Smooth muscle cell (in vitro differentiated cells): ENCODE data around the gene CTNNBIP1. TPM values are rescaled to one million over a fixed set of nuclear protein-coding genes. Genes with fewer than 3 reads are reported as not detected.

ENCODE experiments used
- DNase-seq: peaks from one replicate; lab custom pipeline; 2025; ENCODE audit not compliant: unreplicated experiment; lab: John Stamatoyannopoulos, UW
- H2AFZ ChIP-seq: fragments of 200-600 bp; sonication (generic); 2 replicates; pipeline ENCODE4 v1.6.0; 2016; ENCODE audit warnings: antibody characterized with exemption, low read depth, mild to moderate bottlenecking
- H3F3A ChIP-seq: fragments of 200-600 bp; sonication (generic); 2 replicates; pipeline ENCODE4 v1.6.0; 2017; ENCODE audit warnings: antibody characterized with exemption, low read depth
- H3K27ac ChIP-seq: fragments of 200-600 bp; sonication (generic); 2 replicates; pipeline ENCODE4 v1.5.1; 2016; ENCODE audit warnings: low read depth, mild to moderate bottlenecking
- H3K27me3 ChIP-seq: fragments of 200-600 bp; sonication (generic); 2 replicates; pipeline ENCODE4 v1.6.1; 2016; ENCODE audit warnings: low read depth, mild to moderate bottlenecking
- H3K36me3 ChIP-seq: fragments of 200-600 bp; sonication (generic); 2 replicates; pipeline ENCODE4 v1.5.1; 2016; ENCODE audit warnings: low read depth
- H3K4me1 ChIP-seq: fragments of 200-600 bp; sonication (generic); 2 replicates; pipeline ENCODE4 v1.5.1; 2016; ENCODE audit warnings: low read depth
- H3K4me2 ChIP-seq: fragments of 200-600 bp; sonication (generic); 2 replicates; pipeline ENCODE4 v1.6.0; 2016; ENCODE audit warnings: mild to moderate bottlenecking
- H3K4me3 ChIP-seq: fragments of 200-600 bp; sonication (generic); 2 replicates; pipeline ENCODE4 v1.5.1; 2016; ENCODE audit warnings: mild to moderate bottlenecking
- H3K79me2 ChIP-seq: fragments of 200-600 bp; sonication (generic); 2 replicates; pipeline ENCODE4 v1.6.0; 2016; ENCODE audit warnings: low read depth, mild to moderate bottlenecking
- H3K9ac ChIP-seq: fragments of 200-600 bp; sonication (generic); 2 replicates; pipeline ENCODE4 v1.6.0; 2016; ENCODE audit warnings: low read depth
- H3K9me3 ChIP-seq: fragments of 200-600 bp; sonication (generic); replicated peaks from 2 replicates; pipeline ENCODE4 v1.5.1; 2016; ENCODE audit warnings: low read depth
- H4K20me1 ChIP-seq: fragments of 200-600 bp; sonication (generic); 2 replicates; pipeline ENCODE4 v1.6.0; 2016; ENCODE audit warnings: low read depth
- CTCF ChIP-seq: fragments of 200-600 bp; sonication (generic); IDR thresholded peaks from 2 replicates; pipeline ENCODE4 v1.5.1; 2017; ENCODE audit warnings: borderline replicate concordance, mild to moderate bottlenecking, antibody characterized with exemption; ENCODE audit not compliant: insufficient read depth, poor library complexity, severe bottlenecking
- WGBS: methylation state at CpG from one replicate; pipeline ENCODE4 v1.1.7; 2016; ENCODE audit warnings: low lambda C conversion rate; 5-methylcytosine and 5-hydroxymethylcytosine counted together
- polyA plus RNA-seq: library from polyadenylated mRNA; unstranded; fragments of >200 nt; fragmentation: Nextera tagmentation; extraction: Ambion mirVana; gene quantifications from 2 replicates; pipeline ENCODE4 v1.2.1, GENCODE V29; 2016
- total RNA-seq: library from RNA; depleted of rRNA; stranded (reverse); fragments of >200 nt; gene quantifications from 2 replicates; pipeline ENCODE4 v1.2.3, GENCODE V29; 2014

CTNNBIP1 gene
- total and polyA plus RNA-seq, 2 experiments from 2014 or later, result 27.7 to 55.1 TPM

GRCh38 chr1:9859281-9860014 lies 50.6 kb downstream of the CTNNBIP1 start:
- Histone ChIP-seq H3K27ac (no peak overlapping the region), H2AFZ (no peak overlapping the region), H3K4me1 (peaks cover 11% of the 10 kb centered on the region), H4K20me1 (no peaks in the 10 kb centered on the region), H3F3A (no peaks in the 10 kb centered on the region), H3K36me3 (no peaks in the 10 kb centered on the region), H3K9ac (no peak overlapping the region), H3K4me3 (no peak overlapping the region), H3K9me3 (no peaks in the 10 kb centered on the region), H3K79me2 (no peaks in the 10 kb centered on the region), H3K4me2 (no peak overlapping the region), H3K27me3 (no peaks in the 10 kb centered on the region)
- no peak for DNase-seq
- 56% methylated on average over 5 of the region's 5 CpGs for WGBS
- no peak for TF ChIP-seq CTCF

GRCh38 chr1:9858293-9859035 lies 51.6 kb downstream of the CTNNBIP1 start:
- TF ChIP-seq CTCF, result no peak
- Histone ChIP-seq H3K9me3 (no peaks in the 10 kb centered on the region), H3K4me1 (peaks cover 11% of the 10 kb centered on the region), H3K36me3 (no peaks in the 10 kb centered on the region), H3K27me3 (no peaks in the 10 kb centered on the region), H2AFZ (no peak overlapping the region), H3K79me2 (no peaks in the 10 kb centered on the region), H3K27ac (no peak overlapping the region), H4K20me1 (no peaks in the 10 kb centered on the region), H3K9ac (no peak overlapping the region), H3K4me3 (no peak overlapping the region), H3K4me2 (no peak overlapping the region), H3F3A (no peaks in the 10 kb centered on the region)
- DNase-seq, result no peak
- WGBS, result 97% methylated on average over 6 of the region's 6 CpGs

GRCh38 chr1:9855186-9855585 lies 54.9 kb downstream of the CTNNBIP1 start:
- Histone ChIP-seq H3K79me2 (no peaks in the 10 kb centered on the region), H4K20me1 (no peaks in the 10 kb centered on the region), H3K9me3 (no peaks in the 10 kb centered on the region), H3K27me3 (no peaks in the 10 kb centered on the region), H2AFZ (no peak overlapping the region), H3K27ac (no peak overlapping the region), H3K36me3 (no peaks in the 10 kb centered on the region), H3K4me1 (peaks cover 11% of the 10 kb centered on the region), H3K4me3 (no peak overlapping the region), H3K9ac (no peak overlapping the region), H3K4me2 (no peak overlapping the region), H3F3A (no peaks in the 10 kb centered on the region)
- 97% methylated on average over 1 of the region's 1 CpG for WGBS
- no peak for DNase-seq
- TF ChIP-seq CTCF, result no peak
